Lung (tissue), 12 donors: ENCODE results near the gene ZCCHC9. TPM values are rescaled to one million over a fixed set of nuclear protein-coding genes. Genes with fewer than 3 reads are reported as not detected.

ENCODE experiments used
- ATAC-seq: fragments of 200-7000 bp; cut with Tn5 transposase; one replicate; pipeline ENCODE4 v1.9.1; 2020; ENCODE audit warnings: moderate number of reproducible peaks; ENCODE audit not compliant: insufficient read depth, low FRiP score
- DNase-seq, 3 donors: peaks; one replicate each; pipeline ENCODE4 v3.0.0-alpha.2; 2013 to 2017
- H3K27ac ChIP-seq, 2 donors: one replicate each; pipeline ENCODE4 v1.5.1; 2013; ENCODE audit warnings: mild to moderate bottlenecking in 2 of 2, moderate library complexity in 2 of 2, control low read depth in 1 of 2, inconsistent platforms in 1 of 2, low read depth in 1 of 2, low read length in 1 of 2
- H3K27me3 ChIP-seq, 3 donors: one replicate each; pipeline ENCODE4 v1.5.1; 2013; ENCODE audit warnings: low read length in 2 of 3; ENCODE audit not compliant: control insufficient read depth in 3 of 3, insufficient read depth in 3 of 3
- H3K36me3 ChIP-seq, 4 donors: one replicate each; pipeline ENCODE4 v1.5.1; 2013; ENCODE audit warnings: low read length in 4 of 4, mild to moderate bottlenecking in 1 of 4, moderate library complexity in 1 of 4; ENCODE audit not compliant: control insufficient read depth in 4 of 4, insufficient read depth in 4 of 4
- H3K4me1 ChIP-seq, 5 donors: one replicate each; pipeline ENCODE4 v1.5.1; 2013; ENCODE audit warnings: low read length in 5 of 5, mild to moderate bottlenecking in 2 of 5, moderate library complexity in 1 of 5; ENCODE audit not compliant: control insufficient read depth in 5 of 5, insufficient read depth in 5 of 5
- H3K4me3 ChIP-seq: one replicate; pipeline ENCODE4 v1.5.1; 2013; ENCODE audit warnings: mild to moderate bottlenecking, control low read depth, moderate library complexity
- H3K9ac ChIP-seq, 2 donors: one replicate each; pipeline ENCODE4 v1.5.1; 2013; ENCODE audit warnings: low read length in 2 of 2, control low read depth in 1 of 2; ENCODE audit not compliant: insufficient read depth in 1 of 2
- H3K9me3 ChIP-seq, 4 donors: one replicate each; pipeline ENCODE4 v1.5.1; 2013; ENCODE audit warnings: low read length in 3 of 4, mild to moderate bottlenecking in 1 of 4, moderate library complexity in 1 of 4; ENCODE audit not compliant: control insufficient read depth in 4 of 4, insufficient read depth in 3 of 4
- CTCF ChIP-seq: IDR thresholded peaks from 2 replicates; pipeline ENCODE4 v1.5.1; 2012; ENCODE audit warnings: mild to moderate bottlenecking; ENCODE audit errors: control extremely low read depth, extremely low read depth
- WGBS, 2 donors: extraction: QIAGEN DNeasy Blood & Tissue Kit; methylation state at CpG; one replicate each; pipeline ENCODE4 v1.1.7; 2013; 5-methylcytosine and 5-hydroxymethylcytosine counted together
- polyA plus RNA-seq, 2 donors: library from polyadenylated mRNA; stranded (reverse); fragments of 200-250 nt; gene quantifications; one replicate each; pipeline ENCODE4 v1.2.1, GENCODE V29; 2013
- total RNA-seq, 2 donors: library from RNA; depleted of rRNA in 1 of 2; stranded (reverse); fragments of >200 nt in 1 of 2; gene quantifications; one replicate each; pipeline ENCODE4 v1.2.1, GENCODE V29; 2014 to 2021
- donor health status: control.
- donor health status: control.
- donor health status: Bipolar disorder and iron deficiency.
- donor health status: healthy.
- donor health status: DM: yes; HTN: yes; CAD: no.

Gene ZCCHC9
- total and polyA plus RNA-seq, 4 donors: 18.0 to 25.8 (median 23.2) TPM

- Histone ChIP-seq H3K27ac (no peak overlapping the region), H3K9me3 (no peaks in the 10 kb centered on the region), H3K4me1 (no peaks in the 10 kb centered on the region), H3K36me3 (no peaks in the 10 kb centered on the region), H3K4me3 (no peak overlapping the region), H3K9ac (no peak overlapping the region), H3K27me3 (no peaks in the 10 kb centered on the region)
- DNase-seq: no peak
- WGBS, 2 donors: 96 to 98% methylated on average over 2 of the region's 2 CpGs
- TF ChIP-seq CTCF: no peak
- no peak for ATAC-seq
Observed at GRCh38 chr5:81326554-81326953, 25.2 kb downstream of the ZCCHC9 start.

- H3K27me3 ChIP-seq: no peaks in the 10 kb centered on the region
- H3K4me1 ChIP-seq: no peaks in the 10 kb centered on the region
- DNase-seq: no peak
- no peaks in the 10 kb centered on the region for H3K9me3 ChIP-seq
- no peak for ATAC-seq
- no peaks in the 10 kb centered on the region for H3K36me3 ChIP-seq
- H3K27ac ChIP-seq: no peak overlapping the region
- 81 to 83% methylated on average over 14 of the region's 14 CpGs for WGBS, 2 donors
- H3K4me3 ChIP-seq: no peak overlapping the region
- TF ChIP-seq CTCF: no peak
- no peak overlapping the region for H3K9ac ChIP-seq
Observed at GRCh38 chr5:81334304-81335061, 33.1 kb downstream of the ZCCHC9 start.

- WGBS, 2 donors: 69 to 78% methylated on average over 2 of the region's 2 CpGs
- DNase-seq: no peak
- no peaks in the 10 kb centered on the region for H3K36me3 ChIP-seq
- no peak overlapping the region for H3K4me3 ChIP-seq
- no peaks in the 10 kb centered on the region for H3K27me3 ChIP-seq
- ATAC-seq: no peak
- H3K9ac ChIP-seq: no peak overlapping the region
- no peak overlapping the region for H3K27ac ChIP-seq
- no peaks in the 10 kb centered on the region for H3K4me1 ChIP-seq
- H3K9me3 ChIP-seq: no peaks in the 10 kb centered on the region
- TF ChIP-seq CTCF: no peak
Observed at GRCh38 chr5:81335946-81336345, 34.6 kb downstream of the ZCCHC9 start.

- WGBS, 2 donors: 39 to 76% methylated on average over 1 of the region's 1 CpG
Observed at GRCh38 chr5:81336556-81336955, 35.2 kb downstream of the ZCCHC9 start.

More at GRCh38 chr5:81336556-81336955, 35.2 kb downstream of the ZCCHC9 start:
- no peak for TF ChIP-seq CTCF
- no peak overlapping the region for H3K4me3 ChIP-seq
- DNase-seq: peak in 2 of 3 donors; percentile 4 to 6
- H3K9ac ChIP-seq: no peak overlapping the region
- H3K4me1 ChIP-seq: no peaks in the 10 kb centered on the region
- H3K27me3 ChIP-seq: no peaks in the 10 kb centered on the region
- no peak for ATAC-seq
- H3K36me3 ChIP-seq: no peaks in the 10 kb centered on the region
- no peak overlapping the region for H3K27ac ChIP-seq
- no peaks in the 10 kb centered on the region for H3K9me3 ChIP-seq
